GM23248 (cell line): ENCODE data around the gene KNDC1. TPM values are rescaled to one million over a fixed set of nuclear protein-coding genes. Genes with fewer than 3 reads are reported as not detected.

Source experiments
- DNase-seq: peaks from one replicate; pipeline ENCODE4 v3.0.0-alpha.2; 2015
- H2AFZ ChIP-seq: fragments of 200-600 bp; sonication (generic); 2 replicates; pipeline ENCODE4 v1.6.1; 2016; ENCODE audit warnings: antibody characterized with exemption
- H3F3A ChIP-seq: fragments of 200-600 bp; sonication (generic); 2 replicates; pipeline ENCODE4 v1.6.1; 2016; ENCODE audit warnings: mild to moderate bottlenecking, antibody characterized with exemption, mixed run types; ENCODE audit not compliant: insufficient read depth
- H3K27ac ChIP-seq: fragments of 200-600 bp; sonication (generic); 2 replicates; pipeline ENCODE4 v1.5.1; 2016; ENCODE audit warnings: mild to moderate bottlenecking
- H3K27me3 ChIP-seq: fragments of 200-600 bp; sonication (generic); replicated peaks from 2 replicates; pipeline ENCODE4 v1.6.1; 2016; ENCODE audit warnings: mild to moderate bottlenecking; ENCODE audit not compliant: insufficient read depth
- H3K36me3 ChIP-seq: fragments of 200-600 bp; sonication (generic); 2 replicates; pipeline ENCODE4 v1.6.1; 2016; ENCODE audit warnings: low read depth, mild to moderate bottlenecking
- H3K4me1 ChIP-seq: fragments of 200-600 bp; sonication (generic); 2 replicates; pipeline ENCODE4 v1.6.1; 2016; ENCODE audit warnings: mild to moderate bottlenecking; ENCODE audit not compliant: insufficient read depth
- H3K4me2 ChIP-seq: fragments of 200-600 bp; sonication (generic); one replicate; pipeline ENCODE4 v1.6.1; 2016; ENCODE audit warnings: mild to moderate bottlenecking; ENCODE audit not compliant: unreplicated experiment
- H3K4me3 ChIP-seq: fragments of 200-600 bp; sonication (generic); 2 replicates; pipeline ENCODE4 v1.5.1; 2016; ENCODE audit warnings: mild to moderate bottlenecking
- H3K79me2 ChIP-seq: fragments of 200-600 bp; sonication (generic); 2 replicates; pipeline ENCODE4 v1.6.1; 2016; ENCODE audit warnings: mild to moderate bottlenecking; ENCODE audit not compliant: insufficient read depth
- H3K9ac ChIP-seq: fragments of 200-600 bp; sonication (generic); 2 replicates; pipeline ENCODE4 v1.6.1; 2016; ENCODE audit warnings: mild to moderate bottlenecking
- H3K9me2 ChIP-seq: fragments of 200-600 bp; sonication (generic); 2 replicates; pipeline ENCODE4 v1.6.1; 2016; ENCODE audit warnings: mixed run types, mild to moderate bottlenecking, moderate library complexity; ENCODE audit not compliant: insufficient read depth
- H3K9me3 ChIP-seq: fragments of 200-600 bp; sonication (generic); one replicate; pipeline ENCODE4 v1.6.1; 2017; ENCODE audit warnings: low read depth
- H4K20me1 ChIP-seq: fragments of 200-600 bp; sonication (generic); 2 replicates; pipeline ENCODE4 v1.6.0; 2016; ENCODE audit not compliant: insufficient read depth
- EZH2 ChIP-seq: fragments of 200-600 bp; sonication (generic); IDR thresholded peaks from 2 replicates; pipeline ENCODE4 v1.6.1; 2018; ENCODE audit warnings: antibody characterized with exemption, mild to moderate bottlenecking; ENCODE audit not compliant: insufficient read depth, poor library complexity, severe bottlenecking
- EZH2phosphoT487 ChIP-seq: fragments of 200-600 bp; sonication (generic); IDR thresholded peaks from 2 replicates; pipeline ENCODE4 v1.6.1; 2018; ENCODE audit warnings: antibody characterized with exemption, moderate library complexity, mild to moderate bottlenecking, low read depth; ENCODE audit not compliant: insufficient read depth
- whole genome bisulfite sequencing, 2 experiments: methylation state at CpG; one replicate each; pipeline ENCODE4 v1.1.6; 2015 to 2017; ENCODE audit warnings: low lambda C conversion rate in 2 of 2, low coverage in 1 of 2; ENCODE audit errors: missing lambda C conversion rate in 2 of 2; 5-methylcytosine and 5-hydroxymethylcytosine counted together
- in situ Hi-C: fragments of 300-500 bp; cut with MboI; formaldehyde crosslinking; loops from 2 replicates; pipeline ENCODE4 v1.15.0; 2020
- polyA plus RNA-seq: library from polyadenylated mRNA; unstranded; fragments of >200 nt; fragmentation: Nextera tagmentation; extraction: Ambion mirVana; gene quantifications from 2 replicates; pipeline ENCODE4 v1.2.1, GENCODE V29; 2016
- total RNA-seq: library from RNA; depleted of rRNA; stranded (reverse); fragments of >200 nt; shearing (Covaris generic); gene quantifications from 2 replicates; pipeline ENCODE4 v1.2.3, GENCODE V29; 2014

KNDC1 gene
- total and polyA plus RNA-seq, 2 experiments from 2014 or later = 0.44 to 0.54 TPM

DNA sequence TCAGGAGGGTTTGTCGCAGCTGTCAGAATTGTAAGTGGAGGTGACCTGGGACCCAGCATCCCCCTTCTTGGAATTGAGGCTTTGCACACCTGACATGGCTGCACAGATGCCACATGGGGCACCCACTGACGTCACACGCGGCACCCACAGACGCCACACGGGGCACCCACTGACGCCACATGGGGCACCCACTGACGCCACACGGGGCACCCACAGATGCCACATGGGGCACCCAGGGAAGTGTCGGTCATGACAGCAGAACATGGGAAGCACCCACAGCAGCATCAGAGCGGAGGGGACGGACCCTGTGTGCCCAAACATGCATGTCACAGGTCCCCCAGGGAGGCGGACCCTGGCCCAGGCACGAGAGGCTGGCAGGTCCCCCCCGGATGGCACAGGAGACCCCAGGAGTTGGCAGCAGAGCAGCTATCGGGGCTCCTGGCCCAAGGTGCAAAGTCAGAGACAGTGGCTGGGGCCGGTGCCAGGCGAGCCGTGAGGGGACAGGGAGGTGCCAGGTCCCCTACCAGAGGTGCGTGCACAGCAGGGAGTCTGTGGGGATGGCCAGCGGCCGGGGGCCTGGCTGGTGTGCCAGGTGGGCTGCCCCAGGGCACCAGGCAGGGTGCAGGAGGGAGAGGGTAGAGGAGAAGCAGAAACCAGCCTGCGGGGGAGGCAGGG lies 21.1 kb downstream of the KNDC1 start:
- H3K79me2 ChIP-seq = no peaks in the 10 kb centered on the region
- no peaks in the 10 kb centered on the region for H3K36me3 ChIP-seq
- no peak overlapping the region for H3K4me3 ChIP-seq
- H2AFZ ChIP-seq = no peak overlapping the region
- no peaks in the 10 kb centered on the region for H3K9me3 ChIP-seq
- no peaks in the 10 kb centered on the region for H3K9me2 ChIP-seq
- no peak overlapping the region for H3K27ac ChIP-seq
- DNase-seq = no peak
- H3K4me2 ChIP-seq = no peak overlapping the region
- H3K9ac ChIP-seq = no peak overlapping the region
- H4K20me1 ChIP-seq = no peaks in the 10 kb centered on the region
- peaks cover 8% of the 10 kb centered on the region for H3F3A ChIP-seq
- no peaks in the 10 kb centered on the region for H3K4me1 ChIP-seq
- H3K27me3 ChIP-seq = no peaks in the 10 kb centered on the region
- no peak for TF ChIP-seq EZH2phosphoT487
- TF ChIP-seq EZH2 = no peak
- in situ Hi-C loops = no loop called here
- 62 to 74% methylated on average over 15 to 23 of the region's 23 CpGs for WGBS, 2 experiments

DNA sequence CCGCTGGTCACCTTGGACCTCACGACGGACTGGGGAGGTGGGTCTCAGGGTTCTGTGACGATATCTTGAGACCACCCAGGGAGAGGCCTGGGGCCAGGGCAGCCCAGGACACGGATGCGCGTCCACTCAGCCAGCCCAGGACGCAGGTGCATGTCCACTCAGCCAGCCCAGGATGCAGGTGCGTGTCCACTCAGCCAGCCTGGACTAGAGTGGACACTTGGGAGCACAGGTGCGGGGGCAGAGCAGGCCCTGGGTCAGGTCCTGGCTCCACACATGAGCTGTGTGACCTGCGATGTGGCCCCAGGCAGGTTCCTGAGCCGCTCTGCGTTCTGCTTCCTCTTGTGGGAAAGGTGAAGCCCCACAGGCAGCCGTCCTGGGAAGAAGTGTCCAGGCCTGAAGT lies 22.2 kb downstream of the KNDC1 start:
- Histone ChIP-seq H3K36me3 (no peaks in the 10 kb centered on the region), H4K20me1 (no peaks in the 10 kb centered on the region), H3K4me3 (no peak overlapping the region), H3K27me3 (no peaks in the 10 kb centered on the region), H3F3A (peaks cover 6% of the 10 kb centered on the region), H3K9ac (no peak overlapping the region), H3K4me1 (no peaks in the 10 kb centered on the region), H2AFZ (no peak overlapping the region), H3K9me2 (no peaks in the 10 kb centered on the region), H3K4me2 (no peak overlapping the region), H3K9me3 (no peaks in the 10 kb centered on the region), H3K79me2 (no peaks in the 10 kb centered on the region), H3K27ac (no peak overlapping the region)
- DNase-seq = no peak
- in situ Hi-C loops = no loop called here
- WGBS, 2 experiments = 60 to 65% methylated on average over 13 to 14 of the region's 14 CpGs
- no peak for TF ChIP-seq EZH2
- TF ChIP-seq EZH2phosphoT487 = no peak

DNA sequence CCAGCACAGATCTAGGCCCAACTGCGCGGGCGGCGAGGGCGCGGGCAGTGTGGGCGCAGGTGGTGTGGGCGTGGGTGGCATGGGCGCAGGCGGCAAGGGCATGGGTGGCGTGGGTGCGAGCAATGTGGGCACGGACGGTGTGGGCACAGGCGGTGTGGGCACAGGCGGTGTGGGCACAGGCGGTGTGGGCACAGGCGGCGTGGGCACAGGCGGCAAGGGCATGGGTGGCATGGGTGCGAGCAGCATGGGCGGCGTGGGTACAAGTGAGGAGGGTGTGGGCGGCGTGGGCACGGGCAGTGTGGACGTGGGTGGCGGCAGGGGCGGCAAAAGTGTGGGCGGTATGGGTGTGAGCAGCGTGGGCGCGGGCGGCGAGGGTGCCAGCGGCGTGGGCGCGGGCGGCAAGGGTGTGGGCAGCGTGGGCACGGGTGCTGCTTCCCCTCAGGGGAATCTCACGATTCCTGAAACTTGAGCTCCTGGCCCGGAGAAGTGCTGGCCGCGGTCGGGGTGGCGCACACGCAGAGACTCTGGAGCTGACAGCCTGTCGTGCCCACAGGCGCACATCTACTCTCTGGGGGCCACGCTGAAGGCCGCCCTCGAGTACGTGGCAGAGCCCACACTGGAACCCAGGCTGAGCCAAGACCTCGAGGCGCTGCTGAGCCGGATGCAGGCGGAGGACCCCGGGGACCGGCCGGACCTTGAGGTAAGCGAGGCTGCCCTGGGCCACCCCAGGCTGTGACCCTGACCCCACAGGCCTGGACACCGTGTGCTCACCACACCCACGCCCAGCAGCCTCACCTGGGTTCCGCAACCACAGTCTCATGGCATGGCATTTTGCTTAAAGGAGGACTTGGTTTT lies 23.0 kb downstream of the KNDC1 start:
- Histone ChIP-seq H3K27me3 (no peaks in the 10 kb centered on the region), H3K9me3 (no peaks in the 10 kb centered on the region), H3K4me3 (no peak overlapping the region), H3K27ac (no peak overlapping the region), H3F3A (no peaks in the 10 kb centered on the region), H3K36me3 (no peaks in the 10 kb centered on the region), H3K4me1 (no peaks in the 10 kb centered on the region), H2AFZ (no peak overlapping the region), H3K9ac (no peak overlapping the region), H4K20me1 (no peaks in the 10 kb centered on the region), H3K4me2 (no peak overlapping the region), H3K9me2 (no peaks in the 10 kb centered on the region), H3K79me2 (no peaks in the 10 kb centered on the region)
- in situ Hi-C loops = no loop called here
- TF ChIP-seq EZH2phosphoT487 (no peak), EZH2 (no peak)
- DNase-seq = no peak
- WGBS, 2 experiments = 87% methylated on average over 29 to 66 of the region's 66 CpGs

DNA sequence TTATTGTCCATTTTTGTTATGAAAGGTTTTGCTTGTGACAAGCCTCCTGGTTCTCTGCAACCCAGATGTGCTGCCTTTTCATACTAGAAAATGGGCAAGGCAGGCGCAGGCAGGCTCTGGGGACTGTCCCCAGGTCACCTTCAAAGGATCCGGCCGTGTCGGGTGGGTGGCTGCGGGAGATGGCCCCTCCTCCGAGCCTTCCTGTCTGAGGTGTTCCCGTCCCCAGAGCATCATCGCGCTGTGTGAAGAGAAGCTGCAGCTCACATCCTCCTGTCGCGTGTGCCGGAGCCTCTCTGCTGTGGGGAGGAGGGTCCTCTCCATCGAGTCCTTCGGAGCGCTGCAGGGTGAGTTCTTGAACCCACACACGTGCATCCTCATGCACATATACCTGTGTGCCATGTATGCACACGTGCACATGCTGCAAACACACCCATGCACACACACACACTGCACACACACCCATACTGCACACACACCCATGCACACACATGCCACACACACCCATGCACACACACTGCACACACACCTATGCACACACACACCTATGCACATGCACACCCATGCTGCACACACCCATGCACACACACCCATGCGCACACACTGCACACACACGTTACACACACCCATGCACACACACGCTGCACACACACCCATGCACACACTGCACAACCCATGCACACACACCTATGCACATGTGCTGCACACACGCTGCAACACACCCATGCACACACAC lies 23.8 kb downstream of the KNDC1 start:
- no peak overlapping the region for H3K4me3 ChIP-seq
- 65 to 75% methylated on average over 20 to 21 of the region's 21 CpGs for WGBS, 2 experiments
- no peaks in the 10 kb centered on the region for H3K4me1 ChIP-seq

More for the DNA sequence above, 23.8 kb downstream of the KNDC1 start:
- DNase-seq = no peak
- Histone ChIP-seq H3K36me3 (no peaks in the 10 kb centered on the region), H3F3A (no peaks in the 10 kb centered on the region), H2AFZ (no peak overlapping the region), H3K79me2 (no peaks in the 10 kb centered on the region), H3K9me2 (no peaks in the 10 kb centered on the region), H3K4me2 (no peak overlapping the region), H3K9ac (no peak overlapping the region), H3K9me3 (no peaks in the 10 kb centered on the region), H3K27me3 (no peaks in the 10 kb centered on the region), H3K27ac (no peak overlapping the region), H4K20me1 (no peaks in the 10 kb centered on the region)
- in situ Hi-C loops = no loop called here
- TF ChIP-seq EZH2 (no peak), EZH2phosphoT487 (no peak)
